SK-N-MC (cell line): ENCODE data around the gene NACC2.

Source experiments
- EZH2 ChIP-seq: fragments of 200-600 bp; sonication (generic); IDR thresholded peaks from one replicate; pipeline ENCODE4 v1.6.1; 2017; ENCODE audit warnings: antibody characterized with exemption
- FOXP2 ChIP-seq: optimal IDR thresholded peaks from 2 replicates; pipeline ENCODE3; 2011; ENCODE audit warnings: mild to moderate bottlenecking, moderate library complexity; ENCODE audit not compliant: insufficient read depth; ENCODE audit errors: extremely low read length, control extremely low read depth
- POLR2AphosphoS5 ChIP-seq: IDR thresholded peaks from 2 replicates; pipeline ENCODE4 v1.6.1; 2012; ENCODE audit warnings: mild to moderate bottlenecking, low read depth, low read length, borderline replicate concordance

DNA sequence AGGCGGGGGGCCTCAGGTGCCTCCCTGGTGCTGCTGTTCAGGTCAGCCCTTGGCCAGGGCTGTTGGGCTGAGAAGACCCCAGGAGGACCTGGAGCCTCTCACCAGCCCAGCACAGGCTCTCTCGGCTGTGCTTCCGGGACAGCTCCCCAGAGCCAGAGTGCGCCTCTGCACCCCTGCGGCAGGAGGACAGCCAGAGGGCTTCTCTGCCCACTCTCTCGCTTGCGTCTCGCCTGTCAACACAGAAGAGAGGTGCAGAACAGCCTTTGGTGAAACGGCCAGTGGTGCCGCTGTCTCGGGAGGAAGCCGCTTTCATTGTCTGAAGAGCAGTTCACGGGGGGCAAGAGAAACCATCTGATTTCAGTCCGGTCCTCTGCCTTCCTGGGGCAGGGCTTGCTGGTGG is 3.8 kb upstream of the NACC2 start:
- TF ChIP-seq POLR2AphosphoS5 (no peak), EZH2 (no peak), FOXP2 (no peak)
